ENCODE results near the gene KHK. TPM values are rescaled to one million over a fixed set of nuclear protein-coding genes. Genes with fewer than 3 reads are reported as not detected.

KHK gene
- total and polyA plus RNA-seq, 2 donors = 1.5 to 2.5 TPM

DNA sequence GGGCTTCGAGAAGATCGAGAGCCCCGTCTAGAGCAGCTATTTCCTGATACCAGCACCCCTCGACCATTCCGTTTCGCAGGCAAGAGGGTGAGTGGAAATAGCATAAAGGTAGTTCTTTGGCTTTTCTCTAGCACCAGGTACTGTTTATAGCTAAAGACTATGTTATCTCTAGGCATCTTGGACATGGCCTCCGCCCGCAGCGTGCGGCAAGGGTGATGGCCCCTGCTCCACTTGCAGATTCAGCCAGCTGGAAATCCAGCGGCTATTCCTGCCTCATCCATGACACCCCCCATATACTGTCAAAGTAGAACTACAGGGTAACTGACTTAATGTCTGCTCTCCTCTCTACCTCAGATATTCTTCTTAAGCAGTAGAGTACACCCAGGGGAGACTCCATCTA is 31.9 kb upstream of the KHK start:
- no peak overlapping the region for H3K27ac ChIP-seq (ENCODE audit: low read depth in 1 of 2, low read length in 1 of 2)
- H3K36me3 ChIP-seq (ENCODE audit: control insufficient read depth in 2 of 2, insufficient read depth in 2 of 2, low read length in 1 of 2) = peaks cover 48 to 56% of the 10 kb centered on the region in 2 donors
- whole genome bisulfite sequencing = 98% methylated on average over 11 of the region's 11 CpGs
- no peak for DNase-seq (ENCODE audit: low read depth in 6 of 9, low spot score in 9 of 9)
- peaks cover 4 to 17% of the 10 kb centered on the region in 2 donors for H3K4me1 ChIP-seq (ENCODE audit: control insufficient read depth in 2 of 2, insufficient read depth in 2 of 2, low read length in 2 of 2)
- H3K27me3 ChIP-seq (ENCODE audit: control insufficient read depth in 2 of 2, insufficient read depth in 1 of 2, low read length in 1 of 2) = peaks cover 0 to 9% of the 10 kb centered on the region in 2 donors
- no peak overlapping the region for H3K4me3 ChIP-seq (ENCODE audit: low read length in 2 of 2)
- no peaks in the 10 kb centered on the region for H3K9me3 ChIP-seq (ENCODE audit: control insufficient read depth in 2 of 2, insufficient read depth in 1 of 2, low read length in 1 of 2)

DNA sequence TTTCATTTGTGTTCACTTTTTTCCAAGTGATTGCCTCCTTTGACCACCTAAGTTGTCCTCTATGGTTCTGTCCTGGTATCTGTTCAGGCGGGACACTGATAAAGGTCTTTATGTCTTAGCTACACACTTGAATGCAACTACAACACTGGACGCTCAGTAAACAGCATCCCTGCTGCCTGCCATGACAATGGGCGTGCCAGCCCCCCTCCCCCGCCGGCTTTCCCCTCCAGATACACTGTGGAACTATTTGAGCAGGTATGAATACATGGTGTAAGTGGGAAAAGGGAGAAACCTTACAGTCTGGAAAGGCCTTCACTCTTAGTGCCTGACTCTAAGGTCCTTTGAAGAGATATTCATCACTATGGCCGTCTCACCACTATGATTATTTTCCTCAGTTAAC is 29.4 kb upstream of the KHK start:
- H3K9me3 ChIP-seq (ENCODE audit: control insufficient read depth in 2 of 2, insufficient read depth in 1 of 2, low read length in 1 of 2) = no peaks in the 10 kb centered on the region
- H3K36me3 ChIP-seq (ENCODE audit: control insufficient read depth in 2 of 2, insufficient read depth in 2 of 2, low read length in 1 of 2) = peaks cover 54 to 56% of the 10 kb centered on the region in 2 donors
- peaks cover 0 to 2% of the 10 kb centered on the region in 2 donors for H3K4me1 ChIP-seq (ENCODE audit: control insufficient read depth in 2 of 2, insufficient read depth in 2 of 2, low read length in 2 of 2)
- H3K27me3 ChIP-seq (ENCODE audit: control insufficient read depth in 2 of 2, insufficient read depth in 1 of 2, low read length in 1 of 2) = no peaks in the 10 kb centered on the region
- no peak for DNase-seq (ENCODE audit: low read depth in 6 of 9, low spot score in 9 of 9)
- no peak overlapping the region for H3K27ac ChIP-seq (ENCODE audit: low read depth in 1 of 2, low read length in 1 of 2)
- H3K4me3 ChIP-seq (ENCODE audit: low read length in 2 of 2) = no peak overlapping the region
- 97% methylated on average over 6 of the region's 6 CpGs for WGBS

DNA sequence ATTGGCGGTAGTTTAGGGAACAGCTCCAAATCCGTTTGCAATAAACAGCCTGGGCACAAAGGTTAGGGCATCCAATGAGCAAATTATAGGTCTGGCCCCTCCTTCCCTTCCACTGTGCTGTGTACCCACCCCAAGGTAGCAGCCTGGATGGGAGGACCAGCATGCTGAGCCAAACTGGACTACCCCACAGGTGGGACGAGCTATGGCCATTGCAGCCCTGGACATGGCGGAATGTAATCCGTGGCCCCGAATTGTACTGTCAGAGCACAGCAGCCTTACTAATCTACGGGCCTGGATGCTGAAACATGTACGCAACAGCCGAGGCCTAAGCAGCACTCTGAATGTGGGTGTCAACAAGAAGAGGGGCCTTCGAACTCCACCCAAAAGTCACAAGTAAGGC is 28.4 kb upstream of the KHK start:
- Histone ChIP-seq H3K27me3 (ENCODE audit: control insufficient read depth in 2 of 2, insufficient read depth in 1 of 2, low read length in 1 of 2) (no peaks in the 10 kb centered on the region), H3K4me1 (ENCODE audit: control insufficient read depth in 2 of 2, insufficient read depth in 2 of 2, low read length in 2 of 2) (no peaks in the 10 kb centered on the region), H3K4me3 (ENCODE audit: low read length in 2 of 2) (no peak overlapping the region), H3K27ac (ENCODE audit: low read depth in 1 of 2, low read length in 1 of 2) (no peak overlapping the region), H3K36me3 (ENCODE audit: control insufficient read depth in 2 of 2, insufficient read depth in 2 of 2, low read length in 1 of 2) (peaks cover 59 to 60% of the 10 kb centered on the region in 2 donors), H3K9me3 (ENCODE audit: control insufficient read depth in 2 of 2, insufficient read depth in 1 of 2, low read length in 1 of 2) (no peaks in the 10 kb centered on the region)
- 99% methylated on average over 10 of the region's 10 CpGs for WGBS
- no peak for DNase-seq (ENCODE audit: low read depth in 6 of 9, low spot score in 9 of 9)

GRCh38 chr2:27059141-27059820 is 27.3 kb upstream of the KHK start:
- WGBS = 96% methylated on average over 15 of the region's 15 CpGs
- Histone ChIP-seq H3K4me3 (ENCODE audit: low read length in 2 of 2) (no peak overlapping the region), H3K9me3 (ENCODE audit: control insufficient read depth in 2 of 2, insufficient read depth in 1 of 2, low read length in 1 of 2) (no peaks in the 10 kb centered on the region), H3K36me3 (ENCODE audit: control insufficient read depth in 2 of 2, insufficient read depth in 2 of 2, low read length in 1 of 2) (peaks cover 48 to 53% of the 10 kb centered on the region in 2 donors), H3K4me1 (ENCODE audit: control insufficient read depth in 2 of 2, insufficient read depth in 2 of 2, low read length in 2 of 2) (no peaks in the 10 kb centered on the region), H3K27me3 (ENCODE audit: control insufficient read depth in 2 of 2, insufficient read depth in 1 of 2, low read length in 1 of 2) (no peaks in the 10 kb centered on the region), H3K27ac (ENCODE audit: low read depth in 1 of 2, low read length in 1 of 2) (no peak overlapping the region)
- no peak for DNase-seq (ENCODE audit: low read depth in 6 of 9, low spot score in 9 of 9)

DNA sequence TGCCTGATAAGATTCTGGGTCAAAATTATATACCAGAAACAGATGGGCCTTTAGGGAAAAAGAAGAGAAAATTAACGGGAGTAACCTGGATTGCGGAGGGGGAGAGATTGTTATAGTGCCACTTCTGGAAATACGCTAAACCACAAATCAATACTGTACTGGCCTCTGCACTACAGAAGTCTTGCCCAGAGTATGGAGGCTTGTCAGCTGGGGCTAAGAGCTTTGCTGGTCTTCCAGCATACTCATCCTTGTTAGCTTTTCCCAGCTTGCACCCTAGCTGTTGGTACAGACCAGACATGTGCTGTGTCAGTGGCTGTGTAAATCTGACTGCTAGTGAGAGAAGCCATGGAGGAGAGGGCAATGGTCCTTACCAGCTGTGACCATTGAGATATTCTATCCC is 26.2 kb upstream of the KHK start:
- Histone ChIP-seq H3K9me3 (ENCODE audit: control insufficient read depth in 2 of 2, insufficient read depth in 1 of 2, low read length in 1 of 2) (no peaks in the 10 kb centered on the region), H3K36me3 (ENCODE audit: control insufficient read depth in 2 of 2, insufficient read depth in 2 of 2, low read length in 1 of 2) (peaks cover 44 to 45% of the 10 kb centered on the region in 2 donors)
- 98% methylated on average over 3 of the region's 3 CpGs for WGBS

DNA sequence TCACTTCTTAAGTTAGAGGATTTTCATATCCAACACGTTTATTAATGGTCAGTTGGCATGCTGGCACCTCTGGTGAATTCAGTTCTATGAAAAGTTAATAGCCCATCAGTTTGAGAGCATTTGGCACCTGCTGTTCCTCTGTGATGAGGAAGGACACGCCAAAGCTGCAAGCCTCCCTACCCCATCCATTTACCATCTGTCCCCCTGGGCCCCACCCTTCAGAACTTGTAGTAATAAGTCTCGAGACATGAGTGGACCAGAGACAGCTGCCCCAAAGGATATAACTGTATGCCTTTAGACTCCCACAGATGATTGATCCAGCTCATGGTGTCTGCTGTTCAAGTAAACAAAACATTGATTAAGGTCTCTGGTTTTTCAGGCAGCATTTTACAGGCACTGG is 21.4 kb upstream of the KHK start:
- H3K9me3 ChIP-seq (ENCODE audit: control insufficient read depth in 2 of 2, insufficient read depth in 1 of 2, low read length in 1 of 2) = no peaks in the 10 kb centered on the region
- 99% methylated on average over 3 of the region's 3 CpGs for WGBS
- peaks cover 4 to 5% of the 10 kb centered on the region in 2 donors for H3K4me1 ChIP-seq (ENCODE audit: control insufficient read depth in 2 of 2, insufficient read depth in 2 of 2, low read length in 2 of 2)
- H3K4me3 ChIP-seq (ENCODE audit: low read length in 2 of 2) = no peak overlapping the region
- DNase-seq (ENCODE audit: low read depth in 6 of 9, low spot score in 9 of 9) = no peak
- H3K27me3 ChIP-seq (ENCODE audit: control insufficient read depth in 2 of 2, insufficient read depth in 1 of 2, low read length in 1 of 2) = no peaks in the 10 kb centered on the region
- H3K36me3 ChIP-seq (ENCODE audit: control insufficient read depth in 2 of 2, insufficient read depth in 2 of 2, low read length in 1 of 2) = peaks cover 42 to 47% of the 10 kb centered on the region in 2 donors
- no peak overlapping the region for H3K27ac ChIP-seq (ENCODE audit: low read depth in 1 of 2, low read length in 1 of 2)

More for the DNA sequence above, 26.2 kb upstream of the KHK start:
- no peak overlapping the region for H3K27ac ChIP-seq (ENCODE audit: low read depth in 1 of 2, low read length in 1 of 2)
- H3K4me3 ChIP-seq (ENCODE audit: low read length in 2 of 2) = no peak overlapping the region
- no peak for DNase-seq (ENCODE audit: low read depth in 6 of 9, low spot score in 9 of 9)
- H3K4me1 ChIP-seq (ENCODE audit: control insufficient read depth in 2 of 2, insufficient read depth in 2 of 2, low read length in 2 of 2) = no peaks in the 10 kb centered on the region
- no peaks in the 10 kb centered on the region for H3K27me3 ChIP-seq (ENCODE audit: control insufficient read depth in 2 of 2, insufficient read depth in 1 of 2, low read length in 1 of 2)

- 99% methylated on average over 5 of the region's 5 CpGs for WGBS
Observed at GRCh38 chr2:27067385-27067784, 19.2 kb upstream of the KHK start.

DNA sequence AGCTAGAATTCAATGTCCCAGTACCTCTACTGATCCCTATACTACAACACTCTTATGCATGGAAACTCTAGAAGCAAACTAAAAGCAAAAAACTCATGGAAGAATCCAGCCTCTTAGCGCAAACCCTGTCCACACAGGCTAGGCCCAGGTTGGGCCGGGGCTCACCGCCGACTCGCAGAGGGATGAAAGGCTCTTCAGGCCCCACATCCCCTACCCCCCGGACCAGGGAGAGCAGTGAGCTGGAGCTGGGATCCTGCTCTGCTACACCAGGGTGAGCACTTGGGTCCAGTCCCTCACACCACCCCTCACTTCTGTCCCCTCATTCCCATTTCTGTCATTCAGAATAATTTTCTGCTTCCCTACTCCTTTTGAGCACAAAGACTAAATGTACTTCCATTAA is 17.1 kb upstream of the KHK start:
- Histone ChIP-seq H3K4me3 (ENCODE audit: low read length in 2 of 2) (no peak overlapping the region), H3K4me1 (ENCODE audit: control insufficient read depth in 2 of 2, insufficient read depth in 2 of 2, low read length in 2 of 2) (peaks cover 11 to 36% of the 10 kb centered on the region in 2 donors), H3K27ac (ENCODE audit: low read depth in 1 of 2, low read length in 1 of 2) (no peak overlapping the region), H3K27me3 (ENCODE audit: control insufficient read depth in 2 of 2, insufficient read depth in 1 of 2, low read length in 1 of 2) (no peaks in the 10 kb centered on the region), H3K9me3 (ENCODE audit: control insufficient read depth in 2 of 2, insufficient read depth in 1 of 2, low read length in 1 of 2) (no peaks in the 10 kb centered on the region), H3K36me3 (ENCODE audit: control insufficient read depth in 2 of 2, insufficient read depth in 2 of 2, low read length in 1 of 2) (peaks cover 35 to 39% of the 10 kb centered on the region in 2 donors)
- 98% methylated on average over 6 of the region's 6 CpGs for WGBS
- DNase-seq (ENCODE audit: low read depth in 6 of 9, low spot score in 9 of 9) = no peak

More at GRCh38 chr2:27067385-27067784, 19.2 kb upstream of the KHK start:
- peaks cover 11 to 22% of the 10 kb centered on the region in 2 donors for H3K4me1 ChIP-seq (ENCODE audit: control insufficient read depth in 2 of 2, insufficient read depth in 2 of 2, low read length in 2 of 2)
- peaks cover 39 to 42% of the 10 kb centered on the region in 2 donors for H3K36me3 ChIP-seq (ENCODE audit: control insufficient read depth in 2 of 2, insufficient read depth in 2 of 2, low read length in 1 of 2)
- H3K27ac ChIP-seq (ENCODE audit: low read depth in 1 of 2, low read length in 1 of 2) = no peak overlapping the region
- no peak for DNase-seq (ENCODE audit: low read depth in 6 of 9, low spot score in 9 of 9)
- no peak overlapping the region for H3K4me3 ChIP-seq (ENCODE audit: low read length in 2 of 2)
- H3K27me3 ChIP-seq (ENCODE audit: control insufficient read depth in 2 of 2, insufficient read depth in 1 of 2, low read length in 1 of 2) = no peaks in the 10 kb centered on the region
- H3K9me3 ChIP-seq (ENCODE audit: control insufficient read depth in 2 of 2, insufficient read depth in 1 of 2, low read length in 1 of 2) = no peaks in the 10 kb centered on the region

DNA sequence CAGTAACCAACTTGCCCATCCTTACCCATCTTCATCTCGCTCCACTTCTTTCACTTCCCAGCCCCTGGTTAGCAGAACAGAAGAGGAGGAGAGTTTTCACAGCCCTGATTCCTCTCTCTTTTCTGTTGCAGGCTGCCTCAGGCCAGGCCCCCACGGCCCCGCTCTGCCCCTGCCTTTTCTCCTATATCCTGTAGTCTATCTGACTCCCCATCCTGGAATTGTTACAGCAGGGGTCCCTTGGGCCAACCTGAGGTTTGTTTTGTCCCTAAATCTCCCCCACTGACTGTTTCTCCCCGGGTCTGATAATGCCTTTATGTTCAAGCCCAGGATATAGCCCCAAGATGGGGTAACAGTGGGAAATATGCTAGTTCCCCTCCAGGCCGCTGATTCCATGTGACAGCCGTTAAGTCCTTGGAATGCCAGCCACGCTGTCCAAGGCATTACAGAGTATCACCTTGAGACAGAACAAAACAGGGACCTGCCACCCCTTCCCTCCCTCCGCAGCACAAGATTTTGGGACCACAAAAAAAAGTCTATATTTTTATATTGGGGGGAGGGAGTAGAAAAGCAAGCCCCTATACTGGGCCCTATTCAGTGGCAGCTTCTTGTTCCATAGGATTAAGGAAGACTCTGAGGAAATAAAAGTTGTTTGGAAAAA is 16.5 kb upstream of the KHK start:
- no peak overlapping the region for H3K27ac ChIP-seq (ENCODE audit: low read depth in 1 of 2, low read length in 1 of 2)
- no peaks in the 10 kb centered on the region for H3K9me3 ChIP-seq (ENCODE audit: control insufficient read depth in 2 of 2, insufficient read depth in 1 of 2, low read length in 1 of 2)
- peaks cover 33 to 36% of the 10 kb centered on the region in 2 donors for H3K36me3 ChIP-seq (ENCODE audit: control insufficient read depth in 2 of 2, insufficient read depth in 2 of 2, low read length in 1 of 2)
- DNase-seq (ENCODE audit: low read depth in 6 of 9, low spot score in 9 of 9) = no peak
- H3K27me3 ChIP-seq (ENCODE audit: control insufficient read depth in 2 of 2, insufficient read depth in 1 of 2, low read length in 1 of 2) = no peaks in the 10 kb centered on the region
- peak overlapping the region in 1 of 2 donors; percentile 96 for H3K4me3 ChIP-seq (ENCODE audit: low read length in 2 of 2)
- peaks cover 15 to 42% of the 10 kb centered on the region in 2 donors for H3K4me1 ChIP-seq (ENCODE audit: control insufficient read depth in 2 of 2, insufficient read depth in 2 of 2, low read length in 2 of 2)
- 92% methylated on average over 8 of the region's 8 CpGs for WGBS
